ENCODE data around the gene RNF11.

The RNF11 gene

GRCh38 chr1:51285055-51285454 lies 49.0 kb downstream of the RNF11 start:
- TF ChIP-seq CTCF (IDR thresholded peaks at IDR 0.05; ENCODE audit: insufficient read depth, low read length), result no peak
- no peak for TF ChIP-seq SPI1 (IDR thresholded peaks at IDR 0.05; ENCODE audit: borderline replicate concordance, low read depth)
- no peak for TF ChIP-seq REST (IDR thresholded peaks at IDR 0.05; ENCODE audit: insufficient replicate concordance, low read depth)
- no peak for TF ChIP-seq POLR2AphosphoS5 (IDR thresholded peaks at IDR 0.05; ENCODE audit: low read depth)
- H3K27ac ChIP-seq (replicated peaks), result no peak overlapping the region

GRCh38 chr1:51287966-51288365 lies 51.9 kb downstream of the RNF11 start:
- DNase-seq (ENCODE audit: low read depth in 1 of 2, low spot score in 1 of 2), result no peak
- Histone ChIP-seq H3K4me3 (replicated peaks; ENCODE audit: insufficient read depth, low read length) (no peak overlapping the region), H3K27ac (replicated peaks) (no peak overlapping the region), H3K27me3 (ENCODE audit: insufficient read depth, poor library complexity, severe bottlenecking) (no peaks in the 10 kb centered on the region)
- TF ChIP-seq SPI1 (IDR thresholded peaks at IDR 0.05; ENCODE audit: borderline replicate concordance, low read depth) (no peak), GABPA (IDR thresholded peaks at IDR 0.05; ENCODE audit: low read depth) (no peak), CTCF (IDR thresholded peaks at IDR 0.05; ENCODE audit: insufficient read depth, low read length) (no peak), REST (IDR thresholded peaks at IDR 0.05; ENCODE audit: insufficient replicate concordance, low read depth) (no peak), POLR2AphosphoS5 (IDR thresholded peaks at IDR 0.05; ENCODE audit: low read depth) (no peak)

More at GRCh38 chr1:51285055-51285454, 49.0 kb downstream of the RNF11 start:
- DNase-seq (ENCODE audit: low read depth in 1 of 2, low spot score in 1 of 2), result no peak
- no peak overlapping the region for H3K4me3 ChIP-seq (replicated peaks; ENCODE audit: insufficient read depth, low read length)
- no peaks in the 10 kb centered on the region for H3K27me3 ChIP-seq (ENCODE audit: insufficient read depth, poor library complexity, severe bottlenecking)

- H3K27ac ChIP-seq (replicated peaks), result no peak overlapping the region
- no peak for TF ChIP-seq REST (IDR thresholded peaks at IDR 0.05; ENCODE audit: insufficient replicate concordance, low read depth)
- TF ChIP-seq POLR2AphosphoS5 (IDR thresholded peaks at IDR 0.05; ENCODE audit: low read depth), result no peak
- no peak for TF ChIP-seq GABPA (IDR thresholded peaks at IDR 0.05; ENCODE audit: low read depth)
- no peak for TF ChIP-seq CTCF (IDR thresholded peaks at IDR 0.05; ENCODE audit: insufficient read depth, low read length)
- no peak for TF ChIP-seq SPI1 (IDR thresholded peaks at IDR 0.05; ENCODE audit: borderline replicate concordance, low read depth)
- H3K4me3 ChIP-seq (replicated peaks; ENCODE audit: insufficient read depth, low read length), result no peak overlapping the region
- no peaks in the 10 kb centered on the region for H3K27me3 ChIP-seq (ENCODE audit: insufficient read depth, poor library complexity, severe bottlenecking)
- no peak for DNase-seq (ENCODE audit: low read depth in 1 of 2, low spot score in 1 of 2)
Observed at GRCh38 chr1:51288578-51288977, 52.5 kb downstream of the RNF11 start.

Measured in HL-60 (cell line).